KMS-11 (cell line): ENCODE data around the gene NCBP3.

ENCODE experiments used
- H2AFZ ChIP-seq: fragments of 200-600 bp; sonication (generic); 2 replicates; pipeline ENCODE4 v1.6.1; 2016; ENCODE audit warnings: antibody characterized with exemption, mixed run types, low read depth
- H3K27ac ChIP-seq: fragments of 200-600 bp; sonication (generic); 2 replicates; pipeline ENCODE4 v1.6.1; 2016; ENCODE audit warnings: mild to moderate bottlenecking, mixed run types
- H3K27me3 ChIP-seq: fragments of 200-600 bp; sonication (generic); 2 replicates; pipeline ENCODE4 v1.6.1; 2017; ENCODE audit warnings: mild to moderate bottlenecking, low read depth, mixed run types, moderate library complexity; ENCODE audit not compliant: insufficient read depth
- H3K36me3 ChIP-seq: fragments of 200-600 bp; sonication (generic); 2 replicates; pipeline ENCODE4 v1.6.1; 2017; ENCODE audit warnings: mild to moderate bottlenecking, mixed run types; ENCODE audit not compliant: insufficient read depth
- H3K4me1 ChIP-seq: fragments of 200-600 bp; sonication (generic); 2 replicates; pipeline ENCODE4 v1.6.1; 2016; ENCODE audit warnings: mild to moderate bottlenecking, low read depth, mixed run types; ENCODE audit not compliant: poor library complexity, severe bottlenecking
- H3K4me2 ChIP-seq: fragments of 200-600 bp; sonication (generic); 2 replicates; pipeline ENCODE4 v1.7.0; 2016; ENCODE audit warnings: mild to moderate bottlenecking, mixed run types
- H3K4me3 ChIP-seq: fragments of 200-600 bp; sonication (generic); IDR thresholded peaks from 2 replicates; pipeline ENCODE4 v1.6.1; 2017; ENCODE audit warnings: low read depth, low read length, mixed read lengths; ENCODE audit not compliant: insufficient read depth
- H3K79me2 ChIP-seq: fragments of 200-600 bp; sonication (generic); 2 replicates; pipeline ENCODE4 v1.6.1; 2016; ENCODE audit warnings: low read depth, mixed run types; ENCODE audit not compliant: insufficient read depth
- H3K9ac ChIP-seq: fragments of 200-600 bp; sonication (generic); 2 replicates; pipeline ENCODE4 v1.6.1; 2016; ENCODE audit warnings: mild to moderate bottlenecking, mixed run types
- H4K20me1 ChIP-seq: fragments of 200-600 bp; sonication (generic); 2 replicates; pipeline ENCODE4 v1.6.1; 2016; ENCODE audit warnings: mild to moderate bottlenecking, mixed run types; ENCODE audit not compliant: insufficient read depth
- TF ChIP-seq, protein P1 (sequence below): fragments of 200-600 bp; sonication (generic); conservative IDR thresholded peaks from 2 replicates; pipeline ENCODE4 v1.6.1; 2017; ENCODE audit warnings: low read depth, mild to moderate bottlenecking, antibody characterized with exemption, low read length, moderate library complexity, mixed read lengths

The NCBP3 gene

DNA sequence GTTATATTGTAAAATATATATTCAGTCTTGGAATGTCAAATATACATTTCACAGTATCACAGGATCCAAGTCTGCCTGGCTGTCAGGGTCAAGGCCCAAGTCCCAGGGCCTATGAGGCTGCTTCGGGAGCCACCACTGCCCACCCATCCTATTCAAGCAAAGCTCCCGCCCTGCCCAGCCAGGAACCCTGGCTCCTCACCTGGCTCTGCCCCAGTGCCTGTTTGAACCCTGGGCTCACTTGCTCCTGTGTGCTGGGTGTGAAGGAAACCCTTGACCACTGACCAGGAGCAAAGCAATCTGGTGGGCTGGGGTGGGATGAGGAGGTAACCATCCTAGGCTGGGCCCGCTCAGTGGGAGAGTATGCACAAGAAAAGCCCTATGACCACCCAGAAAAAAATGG lies 72.1 kb downstream of the NCBP3 start:
- Histone ChIP-seq H3K9ac (no peak overlapping the region), H3K27me3 (no peaks in the 10 kb centered on the region), H3K27ac (no peak overlapping the region), H3K4me3 (no peak overlapping the region), H2AFZ (no peak overlapping the region), H3K4me2 (no peak overlapping the region), H3K79me2 (no peaks in the 10 kb centered on the region), H3K4me1 (no peaks in the 10 kb centered on the region), H4K20me1 (no peaks in the 10 kb centered on the region), H3K36me3 (no peaks in the 10 kb centered on the region)
- TF ChIP-seq, protein P1, sequence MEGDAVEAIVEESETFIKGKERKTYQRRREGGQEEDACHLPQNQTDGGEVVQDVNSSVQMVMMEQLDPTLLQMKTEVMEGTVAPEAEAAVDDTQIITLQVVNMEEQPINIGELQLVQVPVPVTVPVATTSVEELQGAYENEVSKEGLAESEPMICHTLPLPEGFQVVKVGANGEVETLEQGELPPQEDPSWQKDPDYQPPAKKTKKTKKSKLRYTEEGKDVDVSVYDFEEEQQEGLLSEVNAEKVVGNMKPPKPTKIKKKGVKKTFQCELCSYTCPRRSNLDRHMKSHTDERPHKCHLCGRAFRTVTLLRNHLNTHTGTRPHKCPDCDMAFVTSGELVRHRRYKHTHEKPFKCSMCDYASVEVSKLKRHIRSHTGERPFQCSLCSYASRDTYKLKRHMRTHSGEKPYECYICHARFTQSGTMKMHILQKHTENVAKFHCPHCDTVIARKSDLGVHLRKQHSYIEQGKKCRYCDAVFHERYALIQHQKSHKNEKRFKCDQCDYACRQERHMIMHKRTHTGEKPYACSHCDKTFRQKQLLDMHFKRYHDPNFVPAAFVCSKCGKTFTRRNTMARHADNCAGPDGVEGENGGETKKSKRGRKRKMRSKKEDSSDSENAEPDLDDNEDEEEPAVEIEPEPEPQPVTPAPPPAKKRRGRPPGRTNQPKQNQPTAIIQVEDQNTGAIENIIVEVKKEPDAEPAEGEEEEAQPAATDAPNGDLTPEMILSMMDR, result no peak

DNA sequence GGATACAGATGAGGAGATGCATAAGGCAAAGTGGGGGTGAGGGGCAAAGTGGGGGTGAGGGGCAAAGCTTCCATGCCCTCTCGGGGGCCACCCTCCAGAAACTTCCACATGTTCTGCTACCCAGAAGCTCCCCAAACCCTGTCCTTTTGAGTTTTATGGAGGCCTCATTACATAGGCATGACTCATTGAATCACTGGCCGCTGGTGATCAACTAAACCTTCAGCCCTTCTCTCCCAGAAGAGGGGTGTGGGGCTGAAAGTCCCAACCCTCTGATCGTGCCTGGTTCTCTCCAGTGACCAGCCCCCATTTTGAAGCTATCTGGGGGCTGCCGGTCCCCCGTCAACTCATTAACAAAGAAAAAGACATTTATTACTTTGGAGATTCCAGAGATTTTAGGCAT lies 72.5 kb downstream of the NCBP3 start:
- no peak overlapping the region for H2AFZ ChIP-seq
- TF ChIP-seq, protein P1, result no peak
- H3K4me1 ChIP-seq, result no peaks in the 10 kb centered on the region
- no peaks in the 10 kb centered on the region for H3K79me2 ChIP-seq
- H3K27me3 ChIP-seq, result no peaks in the 10 kb centered on the region
- no peak overlapping the region for H3K27ac ChIP-seq
- H3K9ac ChIP-seq, result no peak overlapping the region
- no peaks in the 10 kb centered on the region for H3K36me3 ChIP-seq
- H3K4me2 ChIP-seq, result no peak overlapping the region
- no peaks in the 10 kb centered on the region for H4K20me1 ChIP-seq
- H3K4me3 ChIP-seq, result no peak overlapping the region

DNA sequence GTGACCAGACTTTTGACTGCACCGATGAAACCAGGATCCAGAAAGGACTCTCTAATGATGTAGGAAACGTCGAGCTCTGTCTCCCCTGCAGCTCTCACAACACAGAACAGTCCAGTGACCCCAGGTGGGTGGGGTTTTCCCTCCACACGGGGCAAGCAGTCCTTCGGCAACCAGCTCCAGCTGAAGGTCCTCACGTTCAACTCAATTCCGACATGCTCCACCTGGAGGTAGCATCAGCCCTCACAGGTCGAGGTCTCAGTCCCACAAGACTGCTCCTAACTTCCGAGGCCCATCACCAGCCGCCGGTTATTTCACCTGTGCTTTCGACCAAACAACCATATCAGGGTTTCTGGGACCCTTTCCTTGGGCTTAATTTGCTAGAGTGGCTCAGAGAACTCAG lies 73.3 kb downstream of the NCBP3 start:
- H3K4me1 ChIP-seq, result no peaks in the 10 kb centered on the region

DNA sequence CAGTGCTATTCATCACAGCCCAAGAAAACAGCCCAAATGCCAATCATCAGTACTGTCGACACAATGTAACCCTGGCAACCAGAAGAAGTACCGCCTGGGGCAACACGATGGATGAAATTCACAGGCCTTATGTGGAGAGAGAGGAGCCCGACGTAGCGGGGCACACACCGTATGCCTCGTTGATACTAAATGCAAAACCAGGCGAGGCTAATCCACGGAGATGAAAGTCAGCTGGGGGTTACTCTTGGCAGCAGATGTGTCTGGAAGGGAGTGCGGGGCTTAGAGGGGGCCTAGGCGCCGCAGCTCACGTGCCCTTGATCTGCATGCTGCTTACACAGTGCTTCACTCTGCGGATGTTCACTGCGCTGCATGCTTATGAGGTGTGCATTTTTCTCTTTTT lies 74.9 kb downstream of the NCBP3 start:
- TF ChIP-seq, protein P1, result no peak
- Histone ChIP-seq H3K4me3 (no peak overlapping the region), H4K20me1 (no peaks in the 10 kb centered on the region), H3K36me3 (no peaks in the 10 kb centered on the region), H3K27ac (no peak overlapping the region), H2AFZ (no peak overlapping the region), H3K4me1 (no peaks in the 10 kb centered on the region), H3K4me2 (no peak overlapping the region), H3K27me3 (no peaks in the 10 kb centered on the region), H3K9ac (no peak overlapping the region), H3K79me2 (no peaks in the 10 kb centered on the region)

More for the DNA sequence above, 73.3 kb downstream of the NCBP3 start:
- H3K27ac ChIP-seq, result no peak overlapping the region
- H3K4me2 ChIP-seq, result no peak overlapping the region
- H3K79me2 ChIP-seq, result no peaks in the 10 kb centered on the region
- no peak overlapping the region for H3K9ac ChIP-seq
- no peaks in the 10 kb centered on the region for H3K36me3 ChIP-seq
- H3K4me3 ChIP-seq, result no peak overlapping the region
- no peaks in the 10 kb centered on the region for H3K27me3 ChIP-seq
- TF ChIP-seq, protein P1, result no peak
- no peaks in the 10 kb centered on the region for H4K20me1 ChIP-seq
- H2AFZ ChIP-seq, result no peak overlapping the region

DNA sequence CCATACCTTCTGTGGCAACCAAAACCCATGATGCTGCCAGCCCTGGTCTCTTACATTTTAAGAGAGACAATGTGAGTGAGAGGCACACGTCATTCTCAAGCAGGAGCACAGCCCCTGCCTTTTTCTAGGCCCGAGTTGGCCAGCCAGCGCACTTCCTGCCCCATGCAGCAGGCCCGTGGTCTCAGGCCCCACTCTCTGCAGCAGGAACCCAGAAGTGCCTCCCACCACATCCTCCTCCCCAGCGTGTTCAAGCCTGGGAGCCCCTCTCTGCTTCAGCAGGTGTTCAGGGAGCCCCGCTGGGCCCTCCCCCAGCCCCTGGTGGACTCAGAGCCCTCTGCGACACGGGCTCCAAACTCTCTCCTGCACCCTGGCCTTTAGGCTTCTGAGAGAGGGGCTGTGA lies 75.6 kb downstream of the NCBP3 start:
- TF ChIP-seq, protein P1, result no peak
- H3K4me3 ChIP-seq, result no peak overlapping the region
- H3K79me2 ChIP-seq, result no peaks in the 10 kb centered on the region
- no peak overlapping the region for H3K9ac ChIP-seq
- no peak overlapping the region for H2AFZ ChIP-seq
- H3K36me3 ChIP-seq, result no peaks in the 10 kb centered on the region
- H3K27me3 ChIP-seq, result no peaks in the 10 kb centered on the region
- H4K20me1 ChIP-seq, result no peaks in the 10 kb centered on the region
- no peaks in the 10 kb centered on the region for H3K4me1 ChIP-seq
- no peak overlapping the region for H3K27ac ChIP-seq
- no peak overlapping the region for H3K4me2 ChIP-seq
